Activated T-cell treated with anti-CD3 and anti-CD28 coated beads for 24 hours (primary cell): ENCODE measurements around the gene IPO13.
A peak's percentile ranks its signal among the peaks of the same experiment; 100 is the strongest.

Experiments used
- DNase-seq: peaks from one replicate; pipeline ENCODE4 v3.0.0-alpha.2; 2020; ENCODE audit warnings: low read depth

IPO13 gene

GRCh38 chr1:43951021-43951985 is 4.6 kb downstream of the IPO13 start:
- no peak for DNase-seq

- DNase-seq: no peak
Measured at GRCh38 chr1:43952731-43953346, 6.1 kb downstream of the IPO13 start.

GRCh38 chr1:43953361-43953760 is 6.6 kb downstream of the IPO13 start:
- DNase-seq: no peak

- no peak for DNase-seq
Measured at GRCh38 chr1:43954036-43954435, 7.3 kb downstream of the IPO13 start.

- DNase-seq: no peak
Measured at GRCh38 chr1:43956234-43956633, 9.5 kb downstream of the IPO13 start.

GRCh38 chr1:43957407-43958040 is 10.8 kb downstream of the IPO13 start:
- no peak for DNase-seq

- DNase-seq: no peak
Measured at GRCh38 chr1:43958351-43959255, 11.9 kb downstream of the IPO13 start.

- DNase-seq: no peak
Measured at GRCh38 chr1:43960798-43961197, 14.0 kb downstream of the IPO13 start.

- DNase-seq: no peak
Measured at GRCh38 chr1:43961692-43962091, 14.9 kb downstream of the IPO13 start.

- DNase-seq: no peak
Measured at GRCh38 chr1:43962324-43962723, 15.6 kb downstream of the IPO13 start.

- DNase-seq: no peak
Measured at GRCh38 chr1:43963006-43963405, 16.3 kb downstream of the IPO13 start.

GRCh38 chr1:43963890-43964289 is 17.1 kb downstream of the IPO13 start:
- no peak for DNase-seq

GRCh38 chr1:43965316-43965715 is 18.6 kb downstream of the IPO13 start:
- DNase-seq: no peak

- DNase-seq: no peak
Measured at GRCh38 chr1:43968348-43968948, 21.7 kb downstream of the IPO13 start.

- DNase-seq: no peak
Measured at GRCh38 chr1:43969416-43969745, 22.6 kb downstream of the IPO13 start.

GRCh38 chr1:43969746-43970466 is 23.2 kb downstream of the IPO13 start, which contains the start of gene DPH2:
TSS of gene DPH2 (plus strand) at chr1:43970010. CDS start at chr1:43970176, 166 bp downstream.
- peak; percentile 94 for DNase-seq

GRCh38 chr1:43970502-43970901 is 23.8 kb downstream of the IPO13 start:
- DNase-seq: no peak

GRCh38 chr1:43970911-43971310 is 24.2 kb downstream of the IPO13 start:
- DNase-seq: no peak

- DNase-seq: no peak
Measured at GRCh38 chr1:43971336-43971980, 24.7 kb downstream of the IPO13 start.

- no peak for DNase-seq
Measured at GRCh38 chr1:43973981-43974442, 27.3 kb downstream of the IPO13 start.
